ENCODE measurements around the gene DEDD2. TPM values are rescaled to one million over a fixed set of nuclear protein-coding genes. Genes with fewer than 3 reads are reported as not detected.

DEDD2 gene
- total RNA-seq, 1 experiment from 2014 or later, result 32.7 TPM

- TF ChIP-seq FOSL1 (IDR thresholded peaks at IDR 0.05; ENCODE audit: low read depth) (no peak), TCF7L2 (IDR thresholded peaks at IDR 0.05; ENCODE audit: borderline replicate concordance, extremely low read depth, insufficient read depth, insufficient read length) (peak; percentile 80), MAX (IDR thresholded peaks at IDR 0.05) (peak; percentile 76)
These were observed 2.6 kb upstream of the DEDD2 start, which contains the start of gene ZNF526 (continued) for GRCh38 chr19:42219812-42220750.

- ChIA-PET RAD21 (ENCODE audit: low non-redundant PET in 1 of 2, low total read pairs in 2 of 2, uncharacterized antibody in 2 of 2, unreplicated experiment in 2 of 2) (no interaction called here), POLR2A (interaction anchor here (0.9 to 1.0 kb wide), 2 partner anchors 9 to 26 kb away, joined by 4 to 5 read pairs; partner anchors contain the start of gene GSK3A), CTCF (interaction anchor here (0.9 to 1.2 kb wide), 2 partner anchors 26 to 63 kb away, joined by 3 to 4 read pairs; no protein-coding TSS in a partner anchor)
- no peak for TF ChIP-seq EZH2phosphoT487 (IDR thresholded peaks at IDR 0.05; ENCODE audit: borderline replicate concordance)
- TF ChIP-seq ZFX (IDR thresholded peaks at IDR 0.05), result peak; percentile 60; the same call in 1 of the 2 replicates
- peak; percentile 22; the same call in 1 of the 2 replicates for TF ChIP-seq MAX (IDR thresholded peaks at IDR 0.05)
- peak; percentile 15 for TF ChIP-seq TCF7L2 (IDR thresholded peaks at IDR 0.05; ENCODE audit: borderline replicate concordance, extremely low read depth, insufficient read depth, insufficient read length)
- Histone ChIP-seq H3K9me3 (ENCODE audit: control insufficient read depth in 1 of 2, insufficient read depth in 1 of 2, low read depth in 1 of 2, low read length in 2 of 2) (no peaks in the 10 kb centered on the region), H3K9me2 (ENCODE audit: insufficient read depth) (no peaks in the 10 kb centered on the region), H3K4me2 (ENCODE audit: low read length) (peak overlapping the region; percentile 90), H3K9ac (ENCODE audit: low read length) (peak overlapping the region; percentile 90), H3K27ac (ENCODE audit: low read depth, low read length) (peak overlapping the region; percentile 91), H3K4me1 (ENCODE audit: control insufficient read depth in 1 of 2, insufficient read depth in 2 of 2, low read length in 2 of 2) (peaks cover 17 to 38% of the 10 kb centered on the region in 2 experiments), H3K27me3 (ENCODE audit: insufficient read depth, low read length) (no peaks in the 10 kb centered on the region), H4K20me1 (ENCODE audit: insufficient read depth) (no peaks in the 10 kb centered on the region), H2AFZ (ENCODE audit: low read depth, low read length, poor library complexity, severe bottlenecking) (no peak overlapping the region), H3K79me2 (ENCODE audit: insufficient read depth, low read length) (peaks cover 75% of the 10 kb centered on the region), H3K36me3 (ENCODE audit: control insufficient read depth in 1 of 2, insufficient read depth in 2 of 2, low read length in 2 of 2) (peaks cover 25 to 28% of the 10 kb centered on the region in 2 experiments), H3K4me3 (replicated peaks in 1 of 2; ENCODE audit: low read depth in 1 of 2, low read length in 2 of 2) (peak overlapping the region; percentile 89 to 99)
- peak; percentile 51 for ATAC-seq
- DNase-seq (ENCODE audit: low read depth, low spot score), result no peak
- BruUV-seq (replicated peaks), result TSS peak; percentile 19
- intact Hi-C loops (cut with micrococcal nuclease), result no loop called here
These were observed 591 bp downstream of the DEDD2 start for GRCh38 chr19:42216653-42217519.
